Measurements from ENCODE around the gene CECR2.

DNA sequence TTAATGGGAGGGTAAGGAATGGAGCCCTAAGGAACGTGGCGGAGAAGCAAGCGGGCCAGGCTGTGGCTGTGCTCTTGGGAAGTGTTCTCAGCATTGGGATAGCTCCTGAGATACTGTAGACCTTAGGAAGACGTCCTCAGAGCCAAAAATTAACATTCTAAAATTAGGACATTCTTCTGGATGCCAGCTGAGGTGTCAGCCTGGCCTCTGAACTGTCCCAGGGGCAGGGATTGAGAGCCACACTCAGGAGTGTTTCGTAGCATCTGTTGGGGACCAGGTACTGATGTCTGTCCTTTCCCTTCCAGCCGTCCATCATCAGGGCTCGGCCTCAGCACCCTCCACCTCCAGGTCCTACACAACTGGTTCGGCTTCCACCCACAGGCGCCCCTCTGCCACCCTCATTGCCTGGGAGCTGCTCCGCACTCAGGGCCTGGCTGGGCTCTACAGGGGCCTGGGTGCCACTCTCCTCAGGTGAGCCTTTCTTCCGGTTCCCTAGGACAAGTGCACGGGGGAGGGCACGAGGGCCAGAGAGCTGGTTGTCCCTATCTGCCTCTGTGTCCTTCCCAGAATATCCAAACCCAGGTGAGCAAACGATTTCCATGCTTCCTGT lies 217.7 kb downstream of the CECR2 start:
- no peak for TF ChIP-seq EZH2 (IDR thresholded peaks at IDR 0.05; ENCODE audit: borderline replicate concordance, low read length)
- TF ChIP-seq, protein P1, sequence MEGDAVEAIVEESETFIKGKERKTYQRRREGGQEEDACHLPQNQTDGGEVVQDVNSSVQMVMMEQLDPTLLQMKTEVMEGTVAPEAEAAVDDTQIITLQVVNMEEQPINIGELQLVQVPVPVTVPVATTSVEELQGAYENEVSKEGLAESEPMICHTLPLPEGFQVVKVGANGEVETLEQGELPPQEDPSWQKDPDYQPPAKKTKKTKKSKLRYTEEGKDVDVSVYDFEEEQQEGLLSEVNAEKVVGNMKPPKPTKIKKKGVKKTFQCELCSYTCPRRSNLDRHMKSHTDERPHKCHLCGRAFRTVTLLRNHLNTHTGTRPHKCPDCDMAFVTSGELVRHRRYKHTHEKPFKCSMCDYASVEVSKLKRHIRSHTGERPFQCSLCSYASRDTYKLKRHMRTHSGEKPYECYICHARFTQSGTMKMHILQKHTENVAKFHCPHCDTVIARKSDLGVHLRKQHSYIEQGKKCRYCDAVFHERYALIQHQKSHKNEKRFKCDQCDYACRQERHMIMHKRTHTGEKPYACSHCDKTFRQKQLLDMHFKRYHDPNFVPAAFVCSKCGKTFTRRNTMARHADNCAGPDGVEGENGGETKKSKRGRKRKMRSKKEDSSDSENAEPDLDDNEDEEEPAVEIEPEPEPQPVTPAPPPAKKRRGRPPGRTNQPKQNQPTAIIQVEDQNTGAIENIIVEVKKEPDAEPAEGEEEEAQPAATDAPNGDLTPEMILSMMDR (conservative IDR thresholded peaks at IDR 0.05 in 1 of 2, IDR thresholded peaks at IDR 0.05 in 1 of 2; ENCODE audit: extremely low read depth in 1 of 2, insufficient read depth in 1 of 2, low read depth in 1 of 2, low read length in 2 of 2) = no peak
